Neuronal stem cell (in vitro differentiated cells): ENCODE results near the gene PARD6B.

ENCODE experiments used
- DNase-seq: peaks from one replicate; pipeline ENCODE4 v3.0.0-alpha.2; 2013; ENCODE audit warnings: low spot score
- H2AFZ ChIP-seq: one replicate; pipeline ENCODE4 v1.6.1; 2013; ENCODE audit warnings: mild to moderate bottlenecking, low read length, inconsistent platforms
- H2AK5ac ChIP-seq: 2 replicates; pipeline ENCODE4 v1.6.1; 2013; ENCODE audit warnings: low read depth, mild to moderate bottlenecking, inconsistent platforms, low read length, moderate library complexity, mixed read lengths
- H2BK120ac ChIP-seq: 2 replicates; pipeline ENCODE4 v1.6.1; 2013; ENCODE audit warnings: low read depth, mild to moderate bottlenecking, inconsistent platforms, low read length, moderate library complexity, mixed read lengths
- H2BK12ac ChIP-seq: one replicate; pipeline ENCODE4 v1.6.1; 2013; ENCODE audit warnings: low read length, inconsistent platforms
- H2BK15ac ChIP-seq: 2 replicates; pipeline ENCODE4 v1.6.1; 2013; ENCODE audit warnings: mild to moderate bottlenecking, low read length, inconsistent platforms, mixed read lengths
- H2BK5ac ChIP-seq: one replicate; pipeline ENCODE4 v1.6.1; 2013; ENCODE audit warnings: inconsistent platforms, mild to moderate bottlenecking, low read length, moderate library complexity
- H3K14ac ChIP-seq: one replicate; pipeline ENCODE4 v1.6.1; 2013; ENCODE audit warnings: low read length, inconsistent platforms
- H3K18ac ChIP-seq: 2 replicates; pipeline ENCODE4 v1.6.1; 2013; ENCODE audit warnings: low read length, inconsistent platforms
- H3K23ac ChIP-seq: 2 replicates; pipeline ENCODE4 v1.6.1; 2013; ENCODE audit warnings: low read depth, mild to moderate bottlenecking, mixed read lengths, low read length, inconsistent platforms; ENCODE audit not compliant: poor library complexity
- H3K27ac ChIP-seq: replicated peaks from 3 replicates; pipeline ENCODE4 v1.5.1; 2013; ENCODE audit warnings: low read length, inconsistent platforms
- H3K27me3 ChIP-seq, 3 experiments: 2 replicates each; pipeline ENCODE4 v1.6.1; 2013; ENCODE audit warnings: low read length in 3 of 3, mild to moderate bottlenecking in 2 of 3, inconsistent platforms in 1 of 3, low read depth in 1 of 3, mixed read lengths in 1 of 3, moderate library complexity in 1 of 3; ENCODE audit not compliant: control insufficient read depth in 3 of 3, insufficient read depth in 3 of 3
- H3K36me3 ChIP-seq, 2 donors: replicated peaks in 1 of 2; 2 replicates each; pipeline ENCODE4 v1.6.1; 2013; ENCODE audit warnings: low read length in 2 of 2; ENCODE audit not compliant: control insufficient read depth in 2 of 2, insufficient read depth in 2 of 2
- H3K4ac ChIP-seq: 2 replicates; pipeline ENCODE4 v1.6.1; 2013; ENCODE audit warnings: inconsistent platforms, mild to moderate bottlenecking, low read length, moderate library complexity
- H3K4me1 ChIP-seq, 2 donors: 1 replicate in 1 of 2; 2 replicates in 1 of 2; pipeline ENCODE4 v1.6.1; 2013; ENCODE audit warnings: low read length in 2 of 2, low read depth in 1 of 2; ENCODE audit not compliant: control insufficient read depth in 2 of 2, insufficient read depth in 1 of 2
- H3K4me2 ChIP-seq: one replicate; pipeline ENCODE4 v1.6.1; 2013; ENCODE audit warnings: mild to moderate bottlenecking, low read length, inconsistent platforms; ENCODE audit not compliant: insufficient read depth, poor library complexity, severe bottlenecking
- H3K4me3 ChIP-seq, 2 donors: 2 replicates each; pipeline ENCODE4 v1.5.1; 2013; ENCODE audit warnings: low read length in 2 of 2, mild to moderate bottlenecking in 2 of 2, inconsistent platforms in 1 of 2, moderate library complexity in 1 of 2
- H3K79me1 ChIP-seq: one replicate; pipeline ENCODE4 v1.6.1; 2013; ENCODE audit warnings: low read depth, mild to moderate bottlenecking, inconsistent platforms, low read length, moderate library complexity
- H3K9ac ChIP-seq: one replicate; pipeline ENCODE4 v1.6.1; 2013; ENCODE audit warnings: mild to moderate bottlenecking, low read depth, low read length, inconsistent platforms; ENCODE audit not compliant: poor library complexity
- H3K9me3 ChIP-seq, 2 donors: replicated peaks in 1 of 2; 2 replicates each; pipeline versions ENCODE3 to v1.6.1; 2013; ENCODE audit warnings: low read length in 2 of 2, mild to moderate bottlenecking in 2 of 2, inconsistent platforms in 1 of 2, low read depth in 1 of 2, mixed read lengths in 1 of 2, moderate library complexity in 1 of 2; ENCODE audit not compliant: control insufficient read depth in 2 of 2, insufficient read depth in 1 of 2
- H4K8ac ChIP-seq: one replicate; pipeline ENCODE4 v1.6.1; 2013; ENCODE audit warnings: low read depth, mild to moderate bottlenecking, inconsistent platforms, low read length, moderate library complexity
- H4K91ac ChIP-seq: one replicate; pipeline ENCODE4 v1.6.1; 2013; ENCODE audit warnings: low read length, low read depth, mild to moderate bottlenecking, inconsistent platforms; ENCODE audit not compliant: poor library complexity
- WGBS, 2 donors: extraction: QIAGEN DNeasy Blood & Tissue Kit; methylation state at CpG; one replicate each; pipeline ENCODE4 v1.1.7; 2013; ENCODE audit warnings: missing lambda C conversion rate in 2 of 2, mixed read lengths in 1 of 2; ENCODE audit not compliant: insufficient read length in 2 of 2, insufficient replicate concordance in 1 of 2; ENCODE audit errors: extremely low coverage in 2 of 2; 5-methylcytosine and 5-hydroxymethylcytosine counted together

The PARD6B gene

DNA sequence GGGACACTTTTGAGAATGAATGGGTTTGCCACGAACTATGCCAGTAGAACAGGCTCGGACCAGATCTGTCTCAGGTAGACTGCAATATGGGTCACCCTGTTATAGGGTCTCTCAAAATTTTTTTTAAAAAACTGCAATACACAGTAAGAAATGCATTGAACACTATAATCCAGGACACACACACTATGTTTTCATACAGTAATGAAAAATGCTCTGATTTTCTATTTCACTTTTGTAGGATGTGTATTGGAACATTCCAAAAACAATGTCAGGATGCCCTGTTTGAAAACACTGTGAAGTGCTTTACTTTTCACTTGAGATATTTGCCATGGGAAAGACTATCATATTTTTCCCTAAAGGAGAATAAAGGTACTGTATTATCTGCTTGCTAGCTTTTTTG, 25.1 kb downstream of the PARD6B start:
- no peak overlapping the region for H3K4me3 ChIP-seq
- H2AK5ac ChIP-seq = no peak overlapping the region
- no CpG with 5 or more reads among the region's 2 CpGs for WGBS, 2 donors
- H3K79me1 ChIP-seq = no peaks in the 10 kb centered on the region
- H2BK5ac ChIP-seq = no peak overlapping the region
- H2BK15ac ChIP-seq = no peak overlapping the region
- H2BK12ac ChIP-seq = no peak overlapping the region
- H4K91ac ChIP-seq = no peak overlapping the region
- no peak overlapping the region for H3K4ac ChIP-seq
- no peak for DNase-seq
- no peak overlapping the region for H2BK120ac ChIP-seq
- H3K27ac ChIP-seq = no peak overlapping the region
- H3K4me1 ChIP-seq = peaks cover 2 to 4% of the 10 kb centered on the region in 2 donors
- no peak overlapping the region for H3K4me2 ChIP-seq
- H3K9ac ChIP-seq = no peak overlapping the region
- no peak overlapping the region for H2AFZ ChIP-seq
- H3K14ac ChIP-seq = no peak overlapping the region
- H3K9me3 ChIP-seq = no peaks in the 10 kb centered on the region
- H3K36me3 ChIP-seq = peaks cover 0 to 2% of the 10 kb centered on the region in 2 donors
- H3K27me3 ChIP-seq = no peaks in the 10 kb centered on the region
- no peak overlapping the region for H3K23ac ChIP-seq
- no peak overlapping the region for H4K8ac ChIP-seq
- H3K18ac ChIP-seq = no peak overlapping the region

DNA sequence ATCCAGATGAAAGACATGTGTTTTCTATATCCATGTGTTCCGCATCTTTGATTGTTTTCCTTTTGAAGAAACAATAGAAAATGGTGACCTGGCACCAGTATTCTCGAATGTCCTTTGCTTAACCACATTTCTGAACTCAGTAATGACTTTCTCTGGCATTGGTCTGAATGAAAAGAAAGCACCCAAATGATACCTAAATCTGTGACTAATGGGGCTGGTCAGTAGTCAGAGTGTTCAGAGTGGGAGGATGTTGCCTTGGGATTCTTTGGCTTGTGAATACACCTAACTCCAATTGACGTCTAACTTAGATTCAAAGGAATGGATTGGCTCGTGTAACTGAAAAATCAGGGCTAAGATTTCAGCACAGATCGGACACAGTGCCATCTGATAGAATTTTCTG, 27.1 kb downstream of the PARD6B start:
- Histone ChIP-seq H2BK5ac (no peak overlapping the region), H3K14ac (no peak overlapping the region), H2AFZ (no peak overlapping the region), H4K91ac (no peak overlapping the region), H2BK12ac (no peak overlapping the region), H3K36me3 (no peaks in the 10 kb centered on the region), H3K9ac (no peak overlapping the region), H3K4me2 (no peak overlapping the region), H3K27ac (no peak overlapping the region), H3K79me1 (no peaks in the 10 kb centered on the region), H2AK5ac (no peak overlapping the region), H2BK15ac (no peak overlapping the region), H3K18ac (no peak overlapping the region), H3K23ac (no peak overlapping the region), H3K27me3 (no peaks in the 10 kb centered on the region), H3K4me1 (peaks cover 7 to 8% of the 10 kb centered on the region in 2 donors), H3K4me3 (no peak overlapping the region), H2BK120ac (no peak overlapping the region), H3K9me3 (no peaks in the 10 kb centered on the region), H4K8ac (no peak overlapping the region), H3K4ac (no peak overlapping the region)
- DNase-seq = no peak
- no CpG with 5 or more reads among the region's 5 CpGs for WGBS, 2 donors

DNA sequence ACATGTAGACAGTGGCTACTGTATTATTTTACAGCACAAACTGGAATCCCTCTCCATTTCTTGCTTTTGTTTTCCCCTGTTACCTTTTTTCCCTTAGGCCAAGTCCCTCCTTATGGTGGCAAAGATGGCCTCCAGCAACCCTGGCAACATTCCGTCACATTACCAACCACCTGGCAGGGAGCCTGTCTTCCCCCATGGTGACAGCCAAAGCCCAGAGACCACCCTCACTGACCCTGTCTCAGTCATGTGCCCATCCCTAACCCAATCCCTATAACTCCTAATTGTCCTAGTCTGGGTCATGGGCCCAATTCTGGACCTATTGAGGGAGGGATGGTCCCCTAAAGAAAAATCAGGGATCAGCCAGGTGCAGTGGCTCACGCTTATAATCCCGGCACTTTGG, 27.6 kb downstream of the PARD6B start:
- H2BK12ac ChIP-seq = no peak overlapping the region
- no peaks in the 10 kb centered on the region for H3K27me3 ChIP-seq
- no peak overlapping the region for H3K14ac ChIP-seq
- no peak overlapping the region for H2BK15ac ChIP-seq
- no peak for DNase-seq
- peaks cover 7 to 8% of the 10 kb centered on the region in 2 donors for H3K4me1 ChIP-seq
- H3K9ac ChIP-seq = no peak overlapping the region
- no peak overlapping the region for H3K4me3 ChIP-seq
- no peak overlapping the region for H2AFZ ChIP-seq
- no CpG with 5 or more reads among the region's 3 CpGs for WGBS, 2 donors
- H3K18ac ChIP-seq = no peak overlapping the region
- no peaks in the 10 kb centered on the region for H3K79me1 ChIP-seq
- no peak overlapping the region for H3K27ac ChIP-seq
- H3K9me3 ChIP-seq = no peaks in the 10 kb centered on the region
- H2AK5ac ChIP-seq = no peak overlapping the region
- H2BK5ac ChIP-seq = no peak overlapping the region
- no peak overlapping the region for H4K91ac ChIP-seq
- H3K23ac ChIP-seq = no peak overlapping the region
- no peak overlapping the region for H3K4me2 ChIP-seq
- no peaks in the 10 kb centered on the region for H3K36me3 ChIP-seq
- H2BK120ac ChIP-seq = no peak overlapping the region
- H3K4ac ChIP-seq = no peak overlapping the region
- no peak overlapping the region for H4K8ac ChIP-seq

DNA sequence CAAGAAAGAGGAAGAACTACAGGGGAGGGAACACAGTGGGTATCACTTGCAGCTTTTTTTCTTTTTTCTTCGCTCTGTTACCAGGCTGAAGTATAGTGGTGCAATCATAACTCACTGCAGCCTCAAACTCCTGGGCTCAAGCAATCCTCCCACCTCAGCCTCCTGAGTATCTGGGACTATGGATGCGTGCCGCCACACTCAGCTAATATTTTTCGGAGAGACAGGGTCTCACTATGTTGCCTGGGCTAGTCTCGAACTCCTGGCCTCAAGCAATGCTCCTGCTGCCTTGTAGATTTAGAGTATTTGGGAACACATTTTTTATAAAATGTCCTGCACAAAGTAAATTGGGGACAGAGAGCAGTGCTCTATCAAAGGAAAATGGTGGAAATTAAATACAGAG, 28.3 kb downstream of the PARD6B start:
- WGBS, 2 donors = no CpG with 5 or more reads among the region's 5 CpGs
- Histone ChIP-seq H2AFZ (no peak overlapping the region), H3K9me3 (no peaks in the 10 kb centered on the region), H3K27me3 (no peaks in the 10 kb centered on the region), H3K4me3 (no peak overlapping the region), H3K14ac (no peak overlapping the region), H3K36me3 (no peaks in the 10 kb centered on the region), H3K4me1 (peaks cover 7 to 8% of the 10 kb centered on the region in 2 donors), H3K23ac (no peak overlapping the region), H3K27ac (no peak overlapping the region), H3K18ac (no peak overlapping the region), H2BK120ac (no peak overlapping the region), H3K9ac (no peak overlapping the region), H3K79me1 (no peaks in the 10 kb centered on the region), H3K4ac (no peak overlapping the region), H2AK5ac (no peak overlapping the region), H2BK15ac (no peak overlapping the region), H2BK12ac (no peak overlapping the region), H3K4me2 (no peak overlapping the region), H2BK5ac (no peak overlapping the region), H4K91ac (no peak overlapping the region), H4K8ac (no peak overlapping the region)
- DNase-seq = no peak
